Gastroesophageal sphincter (tissue), 3 donors: Measurements from ENCODE around the gene PXMP2.

ENCODE experiments used
- POLR2A ChIP-seq, 2 donors: fragments of 450-650 bp; IDR thresholded peaks; one replicate each; pipeline ENCODE4 v1.6.1; 2017; ENCODE audit warnings: antibody characterized with exemption in 2 of 2, mild to moderate bottlenecking in 2 of 2, moderate library complexity in 1 of 2
- POLR2AphosphoS5 ChIP-seq: sonication (generic); formaldehyde crosslinking; IDR thresholded peaks from one replicate; pipeline ENCODE4 v1.6.1; 2017; ENCODE audit warnings: antibody characterized with exemption
- TF ChIP-seq, protein P1 (sequence below), 4 experiments: fragments of 200-600 bp in 2 of 4; fragments of 450-650 bp in 2 of 4; sonication (generic) in 1 of 4; IDR thresholded peaks; one replicate each; pipeline ENCODE4 v1.5.1; 2017 to 2019; ENCODE audit warnings: antibody characterized with exemption in 4 of 4, mild to moderate bottlenecking in 2 of 4, moderate library complexity in 2 of 4

DNA sequence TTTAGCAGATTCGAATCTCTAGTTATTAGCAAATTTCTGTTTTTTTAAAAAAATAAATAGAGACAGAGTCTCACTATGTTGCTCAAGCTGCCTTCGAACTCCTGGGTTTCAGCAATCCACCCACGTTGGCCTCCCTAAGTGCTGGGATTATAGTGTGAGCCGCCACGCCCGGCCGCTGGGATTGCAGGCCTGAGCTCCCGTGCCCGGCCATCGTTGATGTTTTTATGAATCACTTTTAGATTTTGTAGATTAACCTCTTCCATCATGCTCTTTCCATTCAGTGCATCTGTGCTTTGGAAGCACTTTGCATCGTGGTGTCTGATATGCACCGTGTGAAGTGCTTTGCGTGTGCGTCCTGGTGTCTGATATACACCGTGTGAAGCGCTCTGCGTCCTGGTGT, 44.2 kb downstream of the PXMP2 start:
- TF ChIP-seq POLR2A (IDR thresholded peaks at IDR 0.05) (no peak), POLR2AphosphoS5 (no peak)
- TF ChIP-seq, protein P1, sequence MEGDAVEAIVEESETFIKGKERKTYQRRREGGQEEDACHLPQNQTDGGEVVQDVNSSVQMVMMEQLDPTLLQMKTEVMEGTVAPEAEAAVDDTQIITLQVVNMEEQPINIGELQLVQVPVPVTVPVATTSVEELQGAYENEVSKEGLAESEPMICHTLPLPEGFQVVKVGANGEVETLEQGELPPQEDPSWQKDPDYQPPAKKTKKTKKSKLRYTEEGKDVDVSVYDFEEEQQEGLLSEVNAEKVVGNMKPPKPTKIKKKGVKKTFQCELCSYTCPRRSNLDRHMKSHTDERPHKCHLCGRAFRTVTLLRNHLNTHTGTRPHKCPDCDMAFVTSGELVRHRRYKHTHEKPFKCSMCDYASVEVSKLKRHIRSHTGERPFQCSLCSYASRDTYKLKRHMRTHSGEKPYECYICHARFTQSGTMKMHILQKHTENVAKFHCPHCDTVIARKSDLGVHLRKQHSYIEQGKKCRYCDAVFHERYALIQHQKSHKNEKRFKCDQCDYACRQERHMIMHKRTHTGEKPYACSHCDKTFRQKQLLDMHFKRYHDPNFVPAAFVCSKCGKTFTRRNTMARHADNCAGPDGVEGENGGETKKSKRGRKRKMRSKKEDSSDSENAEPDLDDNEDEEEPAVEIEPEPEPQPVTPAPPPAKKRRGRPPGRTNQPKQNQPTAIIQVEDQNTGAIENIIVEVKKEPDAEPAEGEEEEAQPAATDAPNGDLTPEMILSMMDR (IDR thresholded peaks at IDR 0.05) = no peak
